IMR-90 (cell line): ENCODE measurements around the gene LDLRAD4.

Experiments used
- FOS ChIP-seq: fragments of 150-350 bp; IDR thresholded peaks from 2 replicates; pipeline ENCODE4 v1.6.1; 2016; ENCODE audit warnings: low read depth, low read length
- POLR2A ChIP-seq: IDR thresholded peaks from 2 replicates; pipeline ENCODE4 v1.6.1; 2012; ENCODE audit warnings: mild to moderate bottlenecking, low read depth, low read length
- RAD21 ChIP-seq: IDR thresholded peaks from 2 replicates; pipeline ENCODE4 v1.6.1; 2012; ENCODE audit warnings: low read length, improper control_type of control experiment
- RCOR1 ChIP-seq: IDR thresholded peaks from 2 replicates; pipeline ENCODE4 v1.6.1; 2012; ENCODE audit warnings: mild to moderate bottlenecking, low read length, improper control_type of control experiment; ENCODE audit not compliant: insufficient replicate concordance
- TF ChIP-seq, protein P1 (sequence below): conservative IDR thresholded peaks from 2 replicates; pipeline ENCODE4 v1.5.1; 2012; ENCODE audit warnings: mild to moderate bottlenecking, low read depth, low read length, improper control_type of control experiment

DNA sequence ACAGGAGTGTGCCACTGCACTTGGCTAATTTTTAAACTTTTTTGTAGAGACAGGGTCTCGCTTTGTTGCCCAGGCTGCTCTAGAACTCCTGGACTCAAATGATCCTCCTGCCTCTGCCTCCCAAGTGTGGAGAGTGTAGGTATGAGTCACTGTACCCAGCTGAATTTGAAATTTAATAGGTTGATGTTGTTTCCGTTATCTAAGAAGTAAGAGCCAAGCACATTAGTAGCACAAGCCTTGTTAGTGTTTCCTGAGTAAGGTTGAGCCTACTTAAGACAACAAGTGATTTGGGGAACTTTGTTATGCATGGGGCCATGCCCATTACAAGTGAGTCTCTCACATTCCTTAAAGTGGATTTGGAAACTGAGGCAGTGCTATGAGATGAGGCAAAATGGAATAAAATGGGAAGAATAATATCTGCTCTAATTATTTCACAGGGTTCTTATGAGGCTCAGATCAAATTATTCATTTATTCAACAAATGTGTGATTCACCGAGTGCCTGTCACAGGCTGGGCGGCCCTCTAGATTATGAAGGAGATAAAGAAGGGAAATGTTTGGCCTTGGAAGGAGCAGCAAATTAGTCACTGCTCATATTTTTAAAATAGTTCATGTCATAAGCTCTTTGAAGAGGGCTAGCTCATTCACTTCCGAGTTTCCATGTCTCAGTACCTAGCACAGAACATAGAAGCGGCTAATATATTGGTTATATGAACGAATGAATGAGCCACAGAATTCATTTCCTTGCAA, 217.2 kb downstream of the LDLRAD4 start:
- TF ChIP-seq, protein P1, sequence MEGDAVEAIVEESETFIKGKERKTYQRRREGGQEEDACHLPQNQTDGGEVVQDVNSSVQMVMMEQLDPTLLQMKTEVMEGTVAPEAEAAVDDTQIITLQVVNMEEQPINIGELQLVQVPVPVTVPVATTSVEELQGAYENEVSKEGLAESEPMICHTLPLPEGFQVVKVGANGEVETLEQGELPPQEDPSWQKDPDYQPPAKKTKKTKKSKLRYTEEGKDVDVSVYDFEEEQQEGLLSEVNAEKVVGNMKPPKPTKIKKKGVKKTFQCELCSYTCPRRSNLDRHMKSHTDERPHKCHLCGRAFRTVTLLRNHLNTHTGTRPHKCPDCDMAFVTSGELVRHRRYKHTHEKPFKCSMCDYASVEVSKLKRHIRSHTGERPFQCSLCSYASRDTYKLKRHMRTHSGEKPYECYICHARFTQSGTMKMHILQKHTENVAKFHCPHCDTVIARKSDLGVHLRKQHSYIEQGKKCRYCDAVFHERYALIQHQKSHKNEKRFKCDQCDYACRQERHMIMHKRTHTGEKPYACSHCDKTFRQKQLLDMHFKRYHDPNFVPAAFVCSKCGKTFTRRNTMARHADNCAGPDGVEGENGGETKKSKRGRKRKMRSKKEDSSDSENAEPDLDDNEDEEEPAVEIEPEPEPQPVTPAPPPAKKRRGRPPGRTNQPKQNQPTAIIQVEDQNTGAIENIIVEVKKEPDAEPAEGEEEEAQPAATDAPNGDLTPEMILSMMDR = no peak
- TF ChIP-seq POLR2A (no peak), RAD21 (no peak), RCOR1 (no peak), FOS (no peak)
